Chondrocyte (in vitro differentiated cells): ENCODE results near the gene NADSYN1. TPM values are rescaled to one million over a fixed set of nuclear protein-coding genes. Genes with fewer than 3 reads are reported as not detected.

ENCODE experiments used
- DNase-seq: peaks from one replicate; pipeline ENCODE4 v3.0.0; 2021; ENCODE audit warnings: mixed read lengths, low spot score
- H3K27ac Mint-ChIP-seq: one replicate; pipeline ENCODE4 v1.8.0; 2021; ENCODE audit warnings: mild to moderate bottlenecking, moderate library complexity, mixed read lengths; ENCODE audit not compliant: unreplicated experiment
- H3K27me3 Mint-ChIP-seq: 2 replicates; pipeline ENCODE4 v1.8.0; 2021; ENCODE audit warnings: low read depth, mixed read lengths
- H3K36me3 Mint-ChIP-seq: 2 replicates; pipeline ENCODE4 v1.8.0; 2021; ENCODE audit warnings: low read depth, mixed read lengths
- H3K4me1 Mint-ChIP-seq: 2 replicates; pipeline ENCODE4 v1.8.0; 2021; ENCODE audit warnings: low read depth, mild to moderate bottlenecking, mixed read lengths
- H3K4me3 Mint-ChIP-seq: one replicate; pipeline ENCODE4 v1.8.0; 2021; ENCODE audit warnings: mild to moderate bottlenecking, moderate library complexity, mixed read lengths; ENCODE audit not compliant: unreplicated experiment
- H3K9me3 Mint-ChIP-seq: 2 replicates; pipeline ENCODE4 v1.8.0; 2021; ENCODE audit warnings: low read depth, mixed read lengths
- total RNA-seq: library from RNA; stranded (reverse); gene quantifications from 3 replicates; pipeline ENCODE4 v1.2.1, GENCODE V29; 2021
- TF ChIP-seq, protein P1 (sequence below): fragments of 200-600 bp; sonication (generic); IDR thresholded peaks from 2 replicates; pipeline ENCODE4 v1.5.0; 2021; ENCODE audit warnings: antibody characterized with exemption, mild to moderate bottlenecking, moderate library complexity

The NADSYN1 gene
- total RNA-seq, 1 donor from 2014 or later, result 38.8 TPM

DNA sequence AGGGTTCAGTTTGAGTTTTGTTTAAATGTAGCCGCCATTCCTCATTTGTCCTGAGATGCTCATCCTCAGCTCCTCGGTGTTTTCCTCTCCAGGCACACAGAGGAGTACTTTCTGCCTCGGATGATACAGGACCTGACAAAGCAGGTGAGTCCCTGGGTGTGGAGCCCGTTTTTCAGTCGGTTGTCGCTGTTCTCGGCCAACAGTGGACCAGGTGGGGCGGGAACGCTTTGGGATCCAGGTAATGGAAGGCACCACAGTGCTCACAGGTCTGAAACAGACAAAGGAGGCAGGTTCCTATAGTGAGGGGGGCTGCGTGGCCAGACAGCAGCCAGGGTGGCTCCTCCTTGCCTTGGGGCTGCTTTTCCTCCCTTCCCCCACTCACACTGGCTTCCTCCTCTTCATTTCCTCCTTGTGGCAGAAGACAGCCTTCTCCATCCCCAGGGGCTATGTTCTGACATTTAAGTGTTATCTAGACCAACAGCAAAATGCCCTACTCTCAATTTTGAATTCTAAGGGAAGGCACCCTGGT lies 19.4 kb downstream of the NADSYN1 start:
- Mint-ChIP-seq H3K36me3 (peaks cover 19% of the 10 kb centered on the region), H3K4me3 (no peak overlapping the region), H3K27me3 (no peaks in the 10 kb centered on the region), H3K27ac (no peak overlapping the region), H3K9me3 (no peaks in the 10 kb centered on the region), H3K4me1 (no peaks in the 10 kb centered on the region)
- TF ChIP-seq, protein P1, sequence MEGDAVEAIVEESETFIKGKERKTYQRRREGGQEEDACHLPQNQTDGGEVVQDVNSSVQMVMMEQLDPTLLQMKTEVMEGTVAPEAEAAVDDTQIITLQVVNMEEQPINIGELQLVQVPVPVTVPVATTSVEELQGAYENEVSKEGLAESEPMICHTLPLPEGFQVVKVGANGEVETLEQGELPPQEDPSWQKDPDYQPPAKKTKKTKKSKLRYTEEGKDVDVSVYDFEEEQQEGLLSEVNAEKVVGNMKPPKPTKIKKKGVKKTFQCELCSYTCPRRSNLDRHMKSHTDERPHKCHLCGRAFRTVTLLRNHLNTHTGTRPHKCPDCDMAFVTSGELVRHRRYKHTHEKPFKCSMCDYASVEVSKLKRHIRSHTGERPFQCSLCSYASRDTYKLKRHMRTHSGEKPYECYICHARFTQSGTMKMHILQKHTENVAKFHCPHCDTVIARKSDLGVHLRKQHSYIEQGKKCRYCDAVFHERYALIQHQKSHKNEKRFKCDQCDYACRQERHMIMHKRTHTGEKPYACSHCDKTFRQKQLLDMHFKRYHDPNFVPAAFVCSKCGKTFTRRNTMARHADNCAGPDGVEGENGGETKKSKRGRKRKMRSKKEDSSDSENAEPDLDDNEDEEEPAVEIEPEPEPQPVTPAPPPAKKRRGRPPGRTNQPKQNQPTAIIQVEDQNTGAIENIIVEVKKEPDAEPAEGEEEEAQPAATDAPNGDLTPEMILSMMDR, result no peak
- peak; percentile 37 for DNase-seq

DNA sequence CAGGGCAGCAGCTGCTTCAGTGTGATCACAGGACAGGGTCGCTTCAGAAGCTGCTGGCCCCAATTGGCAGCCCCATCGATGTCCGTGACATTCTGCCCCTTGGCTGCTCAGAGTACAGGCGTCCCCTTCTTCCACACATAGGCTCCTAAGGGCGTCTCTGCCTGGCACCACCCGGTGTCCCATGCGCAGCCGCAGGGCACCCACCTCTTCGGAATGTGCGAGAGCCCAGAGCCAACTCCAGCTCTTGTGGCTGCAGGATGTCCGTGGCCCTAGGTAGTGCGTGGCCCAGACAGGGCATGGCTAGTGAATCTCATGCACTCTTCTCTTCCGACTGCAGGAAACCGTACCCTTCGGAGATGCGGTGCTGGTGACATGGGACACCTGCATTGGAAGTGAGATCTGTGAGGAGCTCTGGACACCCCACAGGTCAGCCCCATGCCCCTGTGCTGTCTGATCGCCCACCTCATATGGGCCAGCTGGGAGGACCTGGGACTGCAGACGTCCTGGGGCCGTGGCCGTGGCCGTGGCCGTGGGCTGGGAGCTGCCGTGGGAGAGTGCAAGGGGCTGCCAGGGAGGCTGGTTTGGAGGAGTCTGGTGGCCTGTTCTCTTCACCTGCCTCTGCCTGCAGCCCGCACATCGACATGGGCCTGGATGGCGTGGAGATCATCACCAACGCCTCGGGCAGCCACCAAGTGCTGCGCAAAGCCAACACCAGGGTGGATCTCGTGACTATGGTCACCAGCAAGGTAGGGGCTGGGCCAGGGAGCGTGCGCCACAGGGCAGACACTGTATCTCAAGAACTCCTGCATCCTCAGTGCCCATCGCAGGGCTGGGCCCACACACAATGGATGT lies 20.2 kb downstream of the NADSYN1 start:
- Mint-ChIP-seq H3K36me3 (peaks cover 20% of the 10 kb centered on the region), H3K9me3 (no peaks in the 10 kb centered on the region), H3K27ac (no peak overlapping the region), H3K4me1 (no peaks in the 10 kb centered on the region), H3K27me3 (no peaks in the 10 kb centered on the region), H3K4me3 (no peak overlapping the region)
- TF ChIP-seq, protein P1, result no peak
- DNase-seq, result peak; percentile 82

- no peak overlapping the region for H3K4me3 Mint-ChIP-seq
- H3K27me3 Mint-ChIP-seq, result no peaks in the 10 kb centered on the region
- H3K9me3 Mint-ChIP-seq, result no peaks in the 10 kb centered on the region
- peaks cover 23% of the 10 kb centered on the region for H3K36me3 Mint-ChIP-seq
- TF ChIP-seq, protein P1, result no peak
- no peaks in the 10 kb centered on the region for H3K4me1 Mint-ChIP-seq
- DNase-seq, result peak; percentile 63
- no peak overlapping the region for H3K27ac Mint-ChIP-seq
Observed at GRCh38 chr11:71473793-71474080, 20.7 kb downstream of the NADSYN1 start.

- no peak overlapping the region for H3K4me3 Mint-ChIP-seq
- no peak overlapping the region for H3K27ac Mint-ChIP-seq
- no peaks in the 10 kb centered on the region for H3K27me3 Mint-ChIP-seq
- H3K9me3 Mint-ChIP-seq, result no peaks in the 10 kb centered on the region
- DNase-seq, result peak; percentile 68
- no peaks in the 10 kb centered on the region for H3K4me1 Mint-ChIP-seq
- TF ChIP-seq, protein P1, result no peak
- H3K36me3 Mint-ChIP-seq, result peaks cover 23% of the 10 kb centered on the region
Observed at GRCh38 chr11:71474141-71474770, 21.3 kb downstream of the NADSYN1 start.

- Mint-ChIP-seq H3K4me3 (no peak overlapping the region), H3K36me3 (peaks cover 30% of the 10 kb centered on the region), H3K27me3 (no peaks in the 10 kb centered on the region), H3K4me1 (no peaks in the 10 kb centered on the region), H3K27ac (no peak overlapping the region), H3K9me3 (no peaks in the 10 kb centered on the region)
- DNase-seq, result peak; percentile 80
- TF ChIP-seq, protein P1, result no peak
Observed at GRCh38 chr11:71474771-71475483, 21.9 kb downstream of the NADSYN1 start.
